ENCODE measurements around the gene RASGRP2.

Gene RASGRP2

GRCh38 chr11:64685536-64685935 lies 58.4 kb downstream of the RASGRP2 start:
- 0 out of 2 replicates have a peak, but pooled peaks cover 5% of the 10 kb centered on the region for H3K4me1 ChIP-seq (ENCODE audit: insufficient read depth, low read length)
- H3K9me3 ChIP-seq (ENCODE audit: control insufficient read depth, insufficient read depth, low read length) = no peaks in the 10 kb centered on the region
- H3K36me3 ChIP-seq (ENCODE audit: insufficient read depth, low read length) = no peaks in the 10 kb centered on the region
- H3K9ac ChIP-seq (ENCODE audit: low read depth, low read length) = no peak overlapping the region

- H3K9me3 ChIP-seq (ENCODE audit: control insufficient read depth, insufficient read depth, low read length) = no peaks in the 10 kb centered on the region
- H3K36me3 ChIP-seq (ENCODE audit: insufficient read depth, low read length) = no peaks in the 10 kb centered on the region
Observed at GRCh38 chr11:64684357-64684756, 59.6 kb downstream of the RASGRP2 start.

GRCh38 chr11:64681171-64681570 lies 62.8 kb downstream of the RASGRP2 start:
- Histone ChIP-seq H3K9ac (ENCODE audit: low read depth, low read length) (no peak overlapping the region), H3K36me3 (ENCODE audit: insufficient read depth, low read length) (no peaks in the 10 kb centered on the region), H3K4me1 (ENCODE audit: insufficient read depth, low read length) (no peaks in the 10 kb centered on the region), H3K9me3 (ENCODE audit: control insufficient read depth, insufficient read depth, low read length) (no peaks in the 10 kb centered on the region)

More at GRCh38 chr11:64684357-64684756, 59.6 kb downstream of the RASGRP2 start:
- Histone ChIP-seq H3K4me1 (ENCODE audit: insufficient read depth, low read length) (0 out of 2 replicates have a peak, but pooled peaks cover 5% of the 10 kb centered on the region), H3K9ac (ENCODE audit: low read depth, low read length) (no peak overlapping the region)

DNA sequence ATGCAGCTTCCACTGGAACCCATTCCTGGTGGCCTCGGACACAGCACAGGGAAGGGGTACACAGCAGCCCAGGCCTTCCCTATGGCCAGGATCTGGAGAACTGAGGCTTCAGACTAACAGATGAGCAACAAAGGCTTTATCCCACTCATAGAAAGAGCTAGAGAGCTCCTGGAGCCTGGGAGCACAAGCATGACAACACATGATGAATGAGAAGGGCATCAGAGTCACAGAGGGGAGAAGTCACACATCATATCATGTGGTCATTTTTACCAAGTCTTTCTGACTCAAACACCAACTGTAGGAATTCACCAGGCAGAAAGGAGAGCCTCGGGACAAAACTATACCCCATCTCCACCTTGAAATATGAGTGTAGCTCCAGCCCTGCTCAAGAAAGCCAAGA lies 64.1 kb downstream of the RASGRP2 start:
- no peaks in the 10 kb centered on the region for H3K9me3 ChIP-seq (ENCODE audit: control insufficient read depth, insufficient read depth, low read length)
- no peak overlapping the region for H3K9ac ChIP-seq (ENCODE audit: low read depth, low read length)
- no peaks in the 10 kb centered on the region; the same call in 1 of the 2 replicates for H3K4me1 ChIP-seq (ENCODE audit: insufficient read depth, low read length)
- H3K36me3 ChIP-seq (ENCODE audit: insufficient read depth, low read length) = no peaks in the 10 kb centered on the region

- no peaks in the 10 kb centered on the region for H3K9me3 ChIP-seq (ENCODE audit: control insufficient read depth, insufficient read depth, low read length)
- no peak overlapping the region for H3K9ac ChIP-seq (ENCODE audit: low read depth, low read length)
- no peaks in the 10 kb centered on the region; the same call in 1 of the 2 replicates for H3K4me1 ChIP-seq (ENCODE audit: insufficient read depth, low read length)
- no peaks in the 10 kb centered on the region for H3K36me3 ChIP-seq (ENCODE audit: insufficient read depth, low read length)
Observed at GRCh38 chr11:64677441-64678023, 66.4 kb downstream of the RASGRP2 start.
